ENCODE data around the gene MAP7.
"Not testable (repeated sequence)": the region's sequence is repeated elsewhere in the genome, so short reads cannot be mapped to it uniquely, and the experiment has no call there.

Gene MAP7

GRCh38 chr6:136438441-136438840 lies 111.8 kb downstream of the MAP7 start:
- Histone ChIP-seq H3K27ac (ENCODE audit: low read depth, low read length) (no peak overlapping the region), H3K9ac (ENCODE audit: low read depth in 1 of 2, low read length in 2 of 2) (no peak overlapping the region), H3K4me3 (ENCODE audit: low read depth in 1 of 2, low read length in 2 of 2) (no peak overlapping the region), H3K27me3 (ENCODE audit: control insufficient read depth in 1 of 2, insufficient read depth in 2 of 2, low read length in 2 of 2) (no peaks in the 10 kb centered on the region), H3K36me3 (ENCODE audit: control insufficient read depth in 1 of 2, insufficient read depth in 2 of 2, low read length in 2 of 2) (no peaks in the 10 kb centered on the region), H3K4me1 (ENCODE audit: control insufficient read depth in 1 of 2, insufficient read depth in 2 of 2, low read length in 2 of 2) (peaks cover 24 to 52% of the 10 kb centered on the region in 2 donors), H3K9me3 (ENCODE audit: control insufficient read depth in 1 of 2, low read length in 2 of 2) (no peaks in the 10 kb centered on the region)

DNA sequence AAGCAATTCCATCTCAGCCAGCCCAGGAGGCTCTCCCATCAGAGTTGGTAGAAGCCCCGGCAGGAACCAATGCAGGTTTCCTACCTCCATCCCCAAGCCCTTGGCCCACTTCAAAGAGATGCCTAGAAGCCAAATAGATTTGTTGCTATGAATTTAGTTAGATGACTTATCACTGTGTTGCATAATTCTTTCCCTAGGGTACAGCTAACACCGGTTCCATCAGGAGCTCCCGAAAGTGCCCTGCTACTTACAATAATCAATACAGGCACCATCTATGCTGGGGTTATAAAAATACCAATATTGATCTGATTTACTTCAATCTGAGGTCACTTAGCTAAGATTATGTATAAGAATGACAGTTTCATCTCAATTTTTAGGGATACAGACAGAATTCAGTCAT lies 113.0 kb downstream of the MAP7 start:
- Histone ChIP-seq H3K27me3 (ENCODE audit: control insufficient read depth in 1 of 2, insufficient read depth in 2 of 2, low read length in 2 of 2) (no peaks in the 10 kb centered on the region), H3K4me1 (ENCODE audit: control insufficient read depth in 1 of 2, insufficient read depth in 2 of 2, low read length in 2 of 2) (peaks cover 26 to 54% of the 10 kb centered on the region in 2 donors), H3K27ac (ENCODE audit: low read depth, low read length) (no peak overlapping the region), H3K9me3 (ENCODE audit: control insufficient read depth in 1 of 2, low read length in 2 of 2) (no peaks in the 10 kb centered on the region), H3K4me3 (ENCODE audit: low read depth in 1 of 2, low read length in 2 of 2) (no peak overlapping the region), H3K9ac (ENCODE audit: low read depth in 1 of 2, low read length in 2 of 2) (no peak overlapping the region), H3K36me3 (ENCODE audit: control insufficient read depth in 1 of 2, insufficient read depth in 2 of 2, low read length in 2 of 2) (no peaks in the 10 kb centered on the region)

GRCh38 chr6:136435101-136435500 lies 115.1 kb downstream of the MAP7 start:
- Histone ChIP-seq H3K4me1 (ENCODE audit: control insufficient read depth in 1 of 2, insufficient read depth in 2 of 2, low read length in 2 of 2) (peaks cover 21 to 45% of the 10 kb centered on the region in 2 donors), H3K27ac (ENCODE audit: low read depth, low read length) (no peak overlapping the region), H3K27me3 (ENCODE audit: control insufficient read depth in 1 of 2, insufficient read depth in 2 of 2, low read length in 2 of 2) (no peaks in the 10 kb centered on the region)

GRCh38 chr6:136431306-136431705 lies 118.9 kb downstream of the MAP7 start:
- H3K27ac ChIP-seq (ENCODE audit: low read depth, low read length): not testable (repeated sequence)

More at GRCh38 chr6:136435101-136435500, 115.1 kb downstream of the MAP7 start:
- no peak overlapping the region for H3K9ac ChIP-seq (ENCODE audit: low read depth in 1 of 2, low read length in 2 of 2)
- no peaks in the 10 kb centered on the region for H3K36me3 ChIP-seq (ENCODE audit: control insufficient read depth in 1 of 2, insufficient read depth in 2 of 2, low read length in 2 of 2)
- H3K4me3 ChIP-seq (ENCODE audit: low read depth in 1 of 2, low read length in 2 of 2): peak overlapping the region in 1 of 2 donors; percentile 22
- no peaks in the 10 kb centered on the region for H3K9me3 ChIP-seq (ENCODE audit: control insufficient read depth in 1 of 2, low read length in 2 of 2)

GRCh38 chr6:136429264-136430065 lies 120.8 kb downstream of the MAP7 start:
- no peak overlapping the region for H3K4me3 ChIP-seq (ENCODE audit: low read depth in 1 of 2, low read length in 2 of 2)
- H3K36me3 ChIP-seq (ENCODE audit: control insufficient read depth in 1 of 2, insufficient read depth in 2 of 2, low read length in 2 of 2): no peaks in the 10 kb centered on the region
- no peak overlapping the region for H3K27ac ChIP-seq (ENCODE audit: low read depth, low read length)
- peaks cover 5 to 7% of the 10 kb centered on the region in 2 donors for H3K4me1 ChIP-seq (ENCODE audit: control insufficient read depth in 1 of 2, insufficient read depth in 2 of 2, low read length in 2 of 2)
- no peak overlapping the region for H3K9ac ChIP-seq (ENCODE audit: low read depth in 1 of 2, low read length in 2 of 2)
- H3K9me3 ChIP-seq (ENCODE audit: control insufficient read depth in 1 of 2, low read length in 2 of 2): no peaks in the 10 kb centered on the region
- no peaks in the 10 kb centered on the region for H3K27me3 ChIP-seq (ENCODE audit: control insufficient read depth in 1 of 2, insufficient read depth in 2 of 2, low read length in 2 of 2)

More at GRCh38 chr6:136431306-136431705, 118.9 kb downstream of the MAP7 start:
- not testable (repeated sequence) for H3K9me3 ChIP-seq (ENCODE audit: control insufficient read depth in 1 of 2, low read length in 2 of 2); H3K4me3 ChIP-seq (ENCODE audit: low read depth in 1 of 2, low read length in 2 of 2); H3K9ac ChIP-seq (ENCODE audit: low read depth in 1 of 2, low read length in 2 of 2); H3K36me3 ChIP-seq (ENCODE audit: control insufficient read depth in 1 of 2, insufficient read depth in 2 of 2, low read length in 2 of 2); H3K27me3 ChIP-seq (ENCODE audit: control insufficient read depth in 1 of 2, insufficient read depth in 2 of 2, low read length in 2 of 2)
- H3K4me1 ChIP-seq (ENCODE audit: control insufficient read depth in 1 of 2, insufficient read depth in 2 of 2, low read length in 2 of 2): peaks cover 11 to 20% of the 10 kb centered on the region in 2 donors

DNA sequence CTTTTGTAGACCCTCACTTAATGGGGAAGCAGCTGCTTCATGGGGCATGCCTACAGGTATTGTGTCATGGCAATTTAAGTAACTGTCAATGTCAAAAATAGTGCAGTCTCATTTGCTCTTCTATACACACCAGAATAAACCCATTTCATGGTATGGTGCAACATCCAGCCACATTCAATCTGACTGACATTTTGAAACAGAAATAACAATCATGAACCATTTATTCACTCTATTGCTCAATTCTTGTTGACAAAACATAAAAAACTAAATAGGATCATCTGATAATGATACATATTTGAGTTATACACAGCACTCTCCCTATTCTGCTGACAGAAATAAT lies 122.9 kb downstream of the MAP7 start:
- no peaks in the 10 kb centered on the region for H3K9me3 ChIP-seq (ENCODE audit: control insufficient read depth in 1 of 2, low read length in 2 of 2)
- H3K9ac ChIP-seq (ENCODE audit: low read depth in 1 of 2, low read length in 2 of 2): no peak overlapping the region
- peaks cover 0 to 6% of the 10 kb centered on the region in 2 donors for H3K4me1 ChIP-seq (ENCODE audit: control insufficient read depth in 1 of 2, insufficient read depth in 2 of 2, low read length in 2 of 2)
- H3K27ac ChIP-seq (ENCODE audit: low read depth, low read length): no peak overlapping the region
- H3K36me3 ChIP-seq (ENCODE audit: control insufficient read depth in 1 of 2, insufficient read depth in 2 of 2, low read length in 2 of 2): no peaks in the 10 kb centered on the region
- no peaks in the 10 kb centered on the region for H3K27me3 ChIP-seq (ENCODE audit: control insufficient read depth in 1 of 2, insufficient read depth in 2 of 2, low read length in 2 of 2)
- no peak overlapping the region for H3K4me3 ChIP-seq (ENCODE audit: low read depth in 1 of 2, low read length in 2 of 2)

DNA sequence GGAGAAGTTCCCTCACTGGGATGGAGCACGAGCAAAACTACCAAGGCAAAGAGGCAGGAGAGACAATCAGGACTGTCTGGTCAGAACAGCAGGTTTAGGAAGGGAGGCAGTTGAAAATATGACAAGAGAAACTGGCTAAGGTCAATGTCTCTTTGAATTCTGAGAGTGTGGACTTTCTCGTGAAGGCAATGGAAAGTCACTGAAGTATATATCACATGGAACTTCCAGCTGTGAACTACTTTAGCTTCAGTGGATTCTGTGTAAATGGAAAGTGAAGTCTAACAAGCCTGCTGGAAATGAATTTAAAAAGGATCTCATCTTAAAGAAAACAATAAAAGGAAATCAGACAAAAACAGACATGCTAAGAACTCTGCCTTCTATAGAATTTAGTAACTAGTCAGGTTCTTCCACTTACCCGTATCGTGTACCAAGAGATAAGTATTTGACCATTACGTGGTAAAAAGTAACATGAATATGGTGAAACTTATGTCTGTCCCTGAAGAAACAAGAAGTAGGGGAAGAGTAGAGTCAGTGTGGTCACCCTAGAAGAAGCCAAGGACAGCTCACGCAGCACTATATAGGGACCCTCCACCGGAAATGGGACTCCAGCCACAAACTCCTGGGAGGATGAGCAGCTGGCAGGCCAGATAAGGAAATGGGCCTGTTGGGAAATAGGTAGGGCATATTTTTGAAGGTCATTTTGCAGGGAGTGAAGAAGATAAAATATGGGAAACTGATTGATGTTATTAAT lies 123.4 kb downstream of the MAP7 start:
- H3K9ac ChIP-seq (ENCODE audit: low read depth in 1 of 2, low read length in 2 of 2): no peak overlapping the region
- no peak overlapping the region for H3K27ac ChIP-seq (ENCODE audit: low read depth, low read length)
- H3K4me3 ChIP-seq (ENCODE audit: low read depth in 1 of 2, low read length in 2 of 2): no peak overlapping the region
- H3K27me3 ChIP-seq (ENCODE audit: control insufficient read depth in 1 of 2, insufficient read depth in 2 of 2, low read length in 2 of 2): no peaks in the 10 kb centered on the region
- no peaks in the 10 kb centered on the region for H3K36me3 ChIP-seq (ENCODE audit: control insufficient read depth in 1 of 2, insufficient read depth in 2 of 2, low read length in 2 of 2)
- no peaks in the 10 kb centered on the region for H3K9me3 ChIP-seq (ENCODE audit: control insufficient read depth in 1 of 2, low read length in 2 of 2)
- peaks cover 0 to 6% of the 10 kb centered on the region in 2 donors for H3K4me1 ChIP-seq (ENCODE audit: control insufficient read depth in 1 of 2, insufficient read depth in 2 of 2, low read length in 2 of 2)

DNA sequence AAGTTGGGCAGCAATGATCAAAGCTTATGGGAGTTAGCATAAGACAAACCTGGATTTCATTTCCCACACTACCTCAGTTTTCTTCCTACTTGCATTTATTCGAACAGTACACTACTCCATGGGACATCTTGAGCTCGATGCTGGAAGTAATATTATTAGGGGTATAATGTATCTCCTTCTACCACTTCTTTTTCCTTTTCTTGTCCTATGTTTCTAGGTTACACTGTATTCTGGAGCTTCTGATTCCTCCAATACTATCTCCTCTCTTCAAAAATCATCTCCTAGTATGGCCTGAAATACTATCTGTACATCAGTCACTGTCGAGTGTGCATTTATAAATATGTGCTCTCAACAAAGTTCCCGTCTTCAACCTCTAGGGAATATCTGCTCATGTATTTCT lies 124.4 kb downstream of the MAP7 start:
- no peak overlapping the region for H3K27ac ChIP-seq (ENCODE audit: low read depth, low read length)
- no peaks in the 10 kb centered on the region for H3K27me3 ChIP-seq (ENCODE audit: control insufficient read depth in 1 of 2, insufficient read depth in 2 of 2, low read length in 2 of 2)
- no peak overlapping the region for H3K9ac ChIP-seq (ENCODE audit: low read depth in 1 of 2, low read length in 2 of 2)
- H3K9me3 ChIP-seq (ENCODE audit: control insufficient read depth in 1 of 2, low read length in 2 of 2): no peaks in the 10 kb centered on the region
- H3K4me1 ChIP-seq (ENCODE audit: control insufficient read depth in 1 of 2, insufficient read depth in 2 of 2, low read length in 2 of 2): peaks cover 0 to 6% of the 10 kb centered on the region in 2 donors
- H3K36me3 ChIP-seq (ENCODE audit: control insufficient read depth in 1 of 2, insufficient read depth in 2 of 2, low read length in 2 of 2): no peaks in the 10 kb centered on the region
- H3K4me3 ChIP-seq (ENCODE audit: low read depth in 1 of 2, low read length in 2 of 2): no peak overlapping the region

- Histone ChIP-seq H3K27me3 (ENCODE audit: control insufficient read depth in 1 of 2, insufficient read depth in 2 of 2, low read length in 2 of 2) (no peaks in the 10 kb centered on the region), H3K27ac (ENCODE audit: low read depth, low read length) (no peak overlapping the region), H3K36me3 (ENCODE audit: control insufficient read depth in 1 of 2, insufficient read depth in 2 of 2, low read length in 2 of 2) (peaks cover 0 to 4% of the 10 kb centered on the region in 2 donors), H3K4me3 (ENCODE audit: low read depth in 1 of 2, low read length in 2 of 2) (no peak overlapping the region), H3K9ac (ENCODE audit: low read depth in 1 of 2, low read length in 2 of 2) (no peak overlapping the region), H3K9me3 (ENCODE audit: control insufficient read depth in 1 of 2, low read length in 2 of 2) (no peaks in the 10 kb centered on the region), H3K4me1 (ENCODE audit: control insufficient read depth in 1 of 2, insufficient read depth in 2 of 2, low read length in 2 of 2) (peaks cover 0 to 6% of the 10 kb centered on the region in 2 donors)
Observed at GRCh38 chr6:136424901-136425300, 125.3 kb downstream of the MAP7 start.

DNA sequence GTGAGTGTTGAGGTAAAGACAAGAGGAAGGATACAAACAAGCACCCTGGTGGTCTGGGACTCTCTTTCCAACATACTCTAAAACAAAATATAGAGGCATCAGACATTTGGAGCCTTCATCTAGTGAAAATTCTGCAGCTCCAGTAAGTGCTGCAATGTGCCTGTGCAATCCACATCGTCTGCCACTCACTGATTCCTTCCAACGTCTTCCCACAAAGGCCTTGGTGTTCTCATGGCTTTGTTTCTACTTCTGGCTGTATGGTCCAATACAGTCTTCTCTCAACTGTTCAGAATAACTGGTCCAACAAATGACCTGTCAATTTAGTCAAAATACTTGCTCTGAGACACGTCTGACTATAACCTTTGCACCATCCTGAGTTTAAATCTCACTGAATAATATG lies 125.8 kb downstream of the MAP7 start:
- Histone ChIP-seq H3K4me3 (ENCODE audit: low read depth in 1 of 2, low read length in 2 of 2) (no peak overlapping the region), H3K36me3 (ENCODE audit: control insufficient read depth in 1 of 2, insufficient read depth in 2 of 2, low read length in 2 of 2) (peaks cover 0 to 4% of the 10 kb centered on the region in 2 donors), H3K27ac (ENCODE audit: low read depth, low read length) (no peak overlapping the region), H3K27me3 (ENCODE audit: control insufficient read depth in 1 of 2, insufficient read depth in 2 of 2, low read length in 2 of 2) (no peaks in the 10 kb centered on the region), H3K9me3 (ENCODE audit: control insufficient read depth in 1 of 2, low read length in 2 of 2) (no peaks in the 10 kb centered on the region), H3K4me1 (ENCODE audit: control insufficient read depth in 1 of 2, insufficient read depth in 2 of 2, low read length in 2 of 2) (peaks cover 0 to 6% of the 10 kb centered on the region in 2 donors), H3K9ac (ENCODE audit: low read depth in 1 of 2, low read length in 2 of 2) (no peak overlapping the region)

Data from duodenal mucosa (tissue), 2 donors.